ENCODE data around the gene SNTG2.
"Not testable (repeated sequence)": the region's sequence is repeated elsewhere in the genome, so short reads cannot be mapped to it uniquely, and the experiment has no call there.

Gene SNTG2

DNA sequence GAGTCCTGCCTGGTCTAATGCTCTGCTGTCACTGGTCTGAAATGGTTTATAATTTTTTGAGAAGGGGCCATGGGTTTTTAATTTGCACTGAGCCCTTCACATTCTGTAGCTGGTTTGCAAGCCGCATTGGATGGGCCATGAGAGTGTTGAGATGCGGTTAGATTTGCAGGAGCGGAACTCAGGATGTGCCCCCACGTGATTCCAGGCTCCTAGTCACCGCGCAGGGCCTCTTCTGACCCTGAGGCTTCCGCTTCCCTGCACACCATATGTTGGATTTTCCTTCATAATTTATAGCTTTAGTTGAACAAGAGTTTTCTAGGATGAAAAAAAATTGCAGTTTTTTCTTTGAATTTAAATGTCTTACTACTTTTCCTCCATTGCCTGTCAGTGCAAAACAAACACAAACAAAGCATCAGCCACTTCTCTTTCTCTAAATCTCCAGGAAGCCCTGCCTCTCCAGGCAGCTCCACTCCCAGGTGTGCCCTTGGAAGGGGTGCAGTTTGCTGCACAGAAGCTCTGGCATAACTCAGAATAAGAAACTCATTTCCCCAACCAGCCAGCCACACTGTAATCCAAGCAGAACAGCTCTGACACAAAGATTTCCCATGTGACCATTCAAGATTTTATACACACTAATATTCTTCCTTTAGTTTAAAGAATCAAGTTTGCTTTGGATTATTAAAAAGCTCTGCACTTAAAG, 444.2 kb downstream of the SNTG2 start:
- DNase-seq: no peak

DNA sequence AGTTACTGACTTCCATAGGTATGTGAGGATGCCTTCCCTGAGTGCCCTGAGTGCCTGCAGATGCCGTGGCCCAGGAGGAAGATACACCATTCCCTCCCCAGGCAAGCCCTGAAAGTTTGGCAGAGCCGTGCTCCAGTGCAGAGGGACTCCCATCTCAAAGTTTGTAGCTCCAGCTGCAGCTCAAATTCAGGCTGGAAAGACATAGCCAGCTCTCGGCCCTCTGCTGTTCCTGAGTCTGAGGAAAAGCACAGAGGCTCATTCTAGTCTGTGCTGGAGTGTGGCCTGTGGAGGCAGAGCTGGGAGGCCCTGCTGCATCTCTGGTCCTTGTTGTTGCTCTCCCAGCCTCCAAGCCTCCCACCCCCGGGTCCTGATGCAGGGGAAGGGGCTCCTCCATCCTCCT, 446.7 kb downstream of the SNTG2 start:
- DNase-seq: no peak

- DNase-seq: no peak
These were observed 447.5 kb downstream of the SNTG2 start for GRCh38 chr2:1398191-1398590.

- DNase-seq: peak in 3 of 4 experiments; percentile 5 to 7 (median 6)
These were observed 450.5 kb downstream of the SNTG2 start for GRCh38 chr2:1400943-1401735.

DNA sequence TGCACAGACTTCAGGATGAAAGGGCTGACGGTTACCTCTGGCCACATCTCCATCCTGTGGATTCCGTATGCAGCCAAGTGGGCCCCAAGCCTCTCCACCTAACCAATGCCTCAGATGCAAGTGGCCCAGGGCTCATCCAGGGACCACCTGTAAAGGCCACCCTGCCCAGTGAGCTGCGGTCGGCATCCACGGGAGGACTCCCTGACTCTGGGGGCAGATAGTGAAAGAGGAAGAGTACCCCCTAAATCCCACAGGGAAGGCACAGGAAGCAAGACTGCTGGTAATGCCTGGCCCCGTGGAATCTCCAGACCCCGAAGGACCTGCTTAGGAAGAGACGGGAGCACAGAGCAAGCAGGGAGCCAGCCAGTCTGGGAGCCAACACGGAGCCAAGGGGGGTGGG, 451.4 kb downstream of the SNTG2 start:
- no peak for DNase-seq

DNA sequence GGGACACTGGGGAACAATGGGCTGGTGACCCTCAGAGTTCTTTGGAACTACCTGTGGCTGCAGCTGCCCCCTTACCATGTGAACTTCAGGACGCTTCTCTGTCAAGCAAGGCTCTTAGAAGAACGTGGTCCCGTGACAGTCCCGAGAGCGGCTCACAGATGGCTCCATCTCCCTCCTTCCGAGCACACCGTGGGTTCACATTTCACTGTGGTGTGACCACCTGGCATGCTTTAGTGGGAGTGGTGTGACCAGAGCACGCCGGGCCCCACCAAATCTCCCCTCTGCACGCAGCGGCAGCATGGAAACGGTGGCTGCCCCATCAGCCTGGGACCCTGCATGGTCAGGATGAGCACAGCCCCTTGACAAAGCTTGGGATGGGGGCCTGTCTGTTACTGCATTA, 452.9 kb downstream of the SNTG2 start:
- no peak for DNase-seq

DNA sequence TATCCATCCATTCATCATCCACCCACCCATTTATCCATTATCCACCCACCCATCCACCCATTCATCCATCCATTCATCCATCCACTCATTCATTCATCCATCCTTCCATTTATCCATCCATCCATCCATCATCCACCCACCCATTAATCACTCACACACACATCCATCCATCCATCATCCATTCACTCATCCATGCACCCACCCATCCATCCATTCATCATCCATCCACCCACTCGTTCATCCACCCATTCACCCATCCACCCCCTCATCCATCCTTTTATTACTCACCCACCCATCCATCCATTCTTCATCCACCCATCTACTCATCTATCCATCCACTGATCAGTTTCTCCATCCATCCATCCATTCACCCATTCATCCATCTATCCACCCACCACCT, 454.5 kb downstream of the SNTG2 start:
- DNase-seq: no peak

DNA sequence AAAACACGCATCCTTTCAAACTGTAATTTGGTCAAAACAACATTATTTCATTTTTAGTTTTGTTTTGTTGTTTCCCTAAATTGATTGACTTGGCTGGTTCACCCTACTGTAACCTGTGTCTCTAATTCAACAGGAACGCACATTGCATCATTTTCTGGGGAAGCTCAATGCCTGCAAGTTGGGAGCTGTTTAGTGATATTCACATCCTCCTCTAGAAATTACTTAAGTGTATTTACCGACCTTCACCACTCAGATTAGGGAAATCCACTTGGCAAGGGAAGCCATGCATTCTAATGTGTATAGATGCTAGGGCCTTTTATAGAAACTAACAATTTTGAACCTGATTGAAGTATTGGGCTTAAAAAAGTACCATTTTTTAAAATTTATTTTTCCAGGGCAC, 455.3 kb downstream of the SNTG2 start:
- no peak for DNase-seq

- DNase-seq: no peak
These were observed 455.8 kb downstream of the SNTG2 start for GRCh38 chr2:1406434-1406833.

GRCh38 chr2:1407950-1408675, 457.5 kb downstream of the SNTG2 start:
- no peak for DNase-seq

GRCh38 chr2:1413156-1413710, 462.6 kb downstream of the SNTG2 start, which contains the start of gene TPO:
Gene TPO, plus strand, starts transcription at chr2:1413463. Its CDS starts 946 bp downstream, at chr2:1414409.
- DNase-seq: no peak

DNA sequence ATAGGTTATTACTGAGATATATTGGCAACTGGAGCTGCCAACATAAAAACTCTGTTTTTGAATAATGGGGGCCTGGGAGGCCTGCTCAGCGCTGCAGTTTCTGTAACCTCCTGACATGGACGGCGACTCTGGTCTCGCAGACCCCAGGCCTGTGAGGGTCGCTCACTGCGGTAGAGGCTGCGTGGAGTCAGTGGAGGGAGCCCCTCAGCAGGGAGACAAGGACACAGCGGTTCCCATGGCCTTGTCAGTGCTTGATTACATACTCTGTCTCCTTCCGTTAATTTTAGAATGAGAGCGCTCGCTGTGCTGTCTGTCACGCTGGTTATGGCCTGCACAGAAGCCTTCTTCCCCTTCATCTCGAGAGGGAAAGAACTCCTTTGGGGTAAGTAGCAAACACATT, 463.5 kb downstream of the SNTG2 start:
- no peak for DNase-seq

- not testable (repeated sequence) for DNase-seq
These were observed 464.3 kb downstream of the SNTG2 start for GRCh38 chr2:1414901-1415300.

GRCh38 chr2:1415501-1415900, 464.9 kb downstream of the SNTG2 start:
- DNase-seq: no peak
